Right lobe of liver (tissue), 4 donors: ENCODE measurements around the gene POLD4.

Experiments used
- CTCF ChIP-seq, 4 donors: fragments of 200-600 bp in 3 of 4; fragments of 450-650 bp in 1 of 4; IDR thresholded peaks; one replicate each; pipeline versions ENCODE4 v1.5.1 to v1.8.0; 2016 to 2022; ENCODE audit warnings: antibody characterized with exemption in 4 of 4, mild to moderate bottlenecking in 2 of 4
- POLR2A ChIP-seq: fragments of 450-650 bp; IDR thresholded peaks from one replicate; pipeline ENCODE4 v1.6.1; 2017; ENCODE audit warnings: antibody characterized with exemption, mild to moderate bottlenecking
- donor health status: DM: no; HTN: no; CAD: no.
- donor health status: DM: no; HTN: no; CAD: no.
- donor health status: DM: no; HTN: yes; CAD: no.

DNA sequence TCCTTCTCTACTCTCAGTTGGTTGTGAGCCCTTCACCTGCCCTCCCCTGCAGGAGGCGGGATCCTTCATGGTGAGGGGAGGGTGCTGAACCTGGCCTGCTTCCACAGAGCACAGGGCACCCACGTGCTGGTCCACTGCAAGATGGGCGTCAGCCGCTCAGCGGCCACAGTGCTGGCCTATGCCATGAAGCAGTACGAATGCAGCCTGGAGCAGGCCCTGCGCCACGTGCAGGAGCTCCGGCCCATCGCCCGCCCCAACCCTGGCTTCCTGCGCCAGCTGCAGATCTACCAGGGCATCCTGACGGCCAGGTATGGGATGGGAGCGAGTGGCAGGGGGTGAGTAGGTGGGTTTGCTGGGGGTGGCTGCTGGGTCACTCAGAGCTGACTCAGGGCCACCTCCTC, 43.7 kb downstream of the POLD4 start:
- TF ChIP-seq CTCF (IDR thresholded peaks at IDR 0.05) (no peak), POLR2A (no peak)
